ENCODE results near the gene PTMA.

- TF ChIP-seq, protein P1, sequence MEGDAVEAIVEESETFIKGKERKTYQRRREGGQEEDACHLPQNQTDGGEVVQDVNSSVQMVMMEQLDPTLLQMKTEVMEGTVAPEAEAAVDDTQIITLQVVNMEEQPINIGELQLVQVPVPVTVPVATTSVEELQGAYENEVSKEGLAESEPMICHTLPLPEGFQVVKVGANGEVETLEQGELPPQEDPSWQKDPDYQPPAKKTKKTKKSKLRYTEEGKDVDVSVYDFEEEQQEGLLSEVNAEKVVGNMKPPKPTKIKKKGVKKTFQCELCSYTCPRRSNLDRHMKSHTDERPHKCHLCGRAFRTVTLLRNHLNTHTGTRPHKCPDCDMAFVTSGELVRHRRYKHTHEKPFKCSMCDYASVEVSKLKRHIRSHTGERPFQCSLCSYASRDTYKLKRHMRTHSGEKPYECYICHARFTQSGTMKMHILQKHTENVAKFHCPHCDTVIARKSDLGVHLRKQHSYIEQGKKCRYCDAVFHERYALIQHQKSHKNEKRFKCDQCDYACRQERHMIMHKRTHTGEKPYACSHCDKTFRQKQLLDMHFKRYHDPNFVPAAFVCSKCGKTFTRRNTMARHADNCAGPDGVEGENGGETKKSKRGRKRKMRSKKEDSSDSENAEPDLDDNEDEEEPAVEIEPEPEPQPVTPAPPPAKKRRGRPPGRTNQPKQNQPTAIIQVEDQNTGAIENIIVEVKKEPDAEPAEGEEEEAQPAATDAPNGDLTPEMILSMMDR (IDR thresholded peaks at IDR 0.05; ENCODE audit: low read length), result no peak
- TF ChIP-seq EZH2 (IDR thresholded peaks at IDR 0.05; ENCODE audit: borderline replicate concordance, low read length), result no peak
Observed at GRCh38 chr2:231676243-231676642, 32.1 kb upstream of the PTMA start.
